Keratinocyte (primary cell): Measurements from ENCODE around the gene PPFIA1.

Source experiments
- CTCF ChIP-seq, 3 experiments: IDR thresholded peaks in 1 of 3; conservative IDR thresholded peaks in 1 of 3; optimal IDR thresholded peaks in 1 of 3; 2 replicates in 2 of 3; 3 replicates in 1 of 3; pipeline versions ENCODE3 to v1.5.1; 2011; ENCODE audit warnings: low read length in 3 of 3, mild to moderate bottlenecking in 3 of 3, moderate library complexity in 2 of 3, control low read depth in 1 of 3, inconsistent platforms in 1 of 3; ENCODE audit not compliant: insufficient read depth in 2 of 3; ENCODE audit errors: extremely low read depth in 1 of 3
- EZH2 ChIP-seq: IDR thresholded peaks from one replicate; pipeline ENCODE4 v1.6.1; 2012; ENCODE audit warnings: inconsistent platforms, mild to moderate bottlenecking, low read length, moderate library complexity

- TF ChIP-seq CTCF (optimal IDR thresholded peaks at IDR 0.05 in 1 of 3, IDR thresholded peaks at IDR 0.05 in 1 of 3, conservative IDR thresholded peaks at IDR 0.05 in 1 of 3; ENCODE audit: extremely low read depth in 1 of 3, insufficient read depth in 2 of 3, low read length in 3 of 3), result no peak
- no peak for TF ChIP-seq EZH2
Measured at GRCh38 chr11:70226183-70226582, 44.3 kb upstream of the PPFIA1 start.
